HG03571 (cell line): ENCODE data around the gene AKIRIN1.
"Not testable (repeated sequence)": the region's sequence is repeated elsewhere in the genome, so short reads cannot be mapped to it uniquely, and the experiment has no call there.

Source experiments
- ATAC-seq: cut with Tn5 transposase; IDR thresholded peaks from one replicate; pipeline ENCODE4 v1.9.1; 2021; ENCODE audit not compliant: unreplicated experiment

Gene AKIRIN1

DNA sequence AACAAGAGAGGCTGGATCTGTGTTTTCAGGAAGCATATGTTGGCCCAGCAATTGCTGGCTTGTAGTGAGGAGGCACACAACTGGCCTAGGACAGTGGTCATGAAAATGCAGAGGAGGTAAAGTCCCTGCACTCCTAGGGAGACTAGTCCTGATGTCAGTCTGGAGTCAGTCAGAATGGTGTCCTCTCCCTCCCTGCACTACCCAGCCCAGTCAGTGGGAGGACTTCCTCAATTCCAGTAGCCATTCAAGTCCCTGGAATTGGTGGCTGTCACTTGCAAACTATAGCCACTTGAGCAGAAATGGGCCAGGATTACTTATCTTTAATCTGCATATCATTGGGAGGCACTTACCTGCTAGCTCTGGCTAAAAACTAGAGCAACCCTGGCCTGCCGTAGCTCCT lies 53.7 kb downstream of the AKIRIN1 start:
- no peak for ATAC-seq

DNA sequence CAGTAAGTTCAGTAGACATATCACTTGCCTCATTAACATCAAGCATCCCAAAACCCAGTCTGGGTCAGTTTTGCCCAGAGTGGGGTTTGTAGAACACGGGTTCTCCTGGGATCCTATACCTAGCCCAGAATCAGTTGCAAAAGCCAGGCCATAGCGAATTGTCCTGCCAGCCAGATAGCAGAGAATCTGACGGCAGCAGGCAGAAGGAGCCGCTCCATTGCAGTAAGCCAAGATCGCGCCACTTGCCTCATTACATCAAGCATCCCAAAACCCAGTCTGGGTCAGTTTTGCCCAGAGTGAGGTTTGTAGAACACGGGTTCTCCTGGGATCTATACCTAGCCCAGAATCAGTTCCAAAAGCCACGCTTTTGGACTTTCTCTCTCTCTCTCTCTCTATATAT lies 54.2 kb downstream of the AKIRIN1 start:
- ATAC-seq, result no peak

DNA sequence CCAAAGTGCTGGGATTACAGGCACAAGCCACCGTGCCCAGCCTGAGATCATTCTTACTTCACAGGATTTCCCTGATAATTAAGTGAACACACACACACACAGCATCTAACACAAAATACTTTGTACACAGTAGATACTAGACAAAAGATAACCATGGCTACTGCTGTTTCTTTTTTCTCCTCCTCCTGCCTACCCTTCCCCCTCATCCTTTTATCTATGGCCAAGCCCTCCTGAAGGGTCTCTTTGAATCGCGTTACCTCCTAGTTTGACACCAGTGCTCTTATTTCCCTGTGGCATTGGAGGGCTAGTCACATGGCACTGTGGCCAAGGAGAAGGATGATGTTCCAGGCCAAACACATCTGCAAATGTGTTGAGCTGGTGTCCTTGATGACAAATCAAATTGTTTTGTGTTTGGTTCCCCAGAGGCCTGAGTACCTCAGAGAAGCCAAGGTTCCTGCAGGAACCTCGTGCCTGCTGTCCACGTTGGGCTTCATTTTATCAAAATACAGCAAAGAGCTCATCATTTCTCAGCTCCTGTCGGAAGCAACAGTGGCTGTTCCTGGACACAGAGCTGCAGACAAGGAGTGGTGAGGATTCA lies 55.6 kb downstream of the AKIRIN1 start:
- ATAC-seq, result no peak

GRCh38 chr1:39047374-39048229 lies 56.5 kb downstream of the AKIRIN1 start:
- no peak for ATAC-seq

DNA sequence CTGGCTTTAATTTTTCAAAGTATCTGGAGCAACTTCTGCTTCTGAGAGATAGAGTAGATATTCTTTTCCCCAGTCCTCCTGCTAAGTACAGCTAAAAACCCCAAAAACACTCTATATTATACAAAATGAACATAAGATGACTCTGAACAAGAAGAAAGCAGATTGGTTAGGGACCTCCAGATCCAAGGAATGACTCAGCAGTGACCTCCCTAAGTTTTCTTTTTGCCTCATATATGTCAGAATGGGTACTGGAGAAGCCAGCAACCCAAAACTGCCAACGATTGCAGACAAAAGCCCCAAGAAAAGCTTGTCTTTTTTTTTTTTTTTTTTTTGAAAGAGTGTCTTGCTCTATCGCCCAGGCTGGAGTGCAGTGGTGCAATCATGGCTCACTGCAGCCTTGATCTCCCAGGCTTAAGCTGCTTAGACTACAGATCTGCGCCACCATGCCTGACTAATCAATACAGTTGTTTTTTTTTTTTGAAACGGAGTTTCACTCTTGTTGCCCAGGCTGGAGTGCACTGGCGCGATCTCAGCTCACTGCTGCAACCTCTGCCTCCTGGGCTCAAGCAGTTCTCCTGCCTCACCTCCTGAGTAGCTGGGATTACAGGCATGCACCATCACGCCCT lies 57.8 kb downstream of the AKIRIN1 start:
- ATAC-seq, result no peak

GRCh38 chr1:39050001-39050400 lies 58.9 kb downstream of the AKIRIN1 start:
- ATAC-seq, result no peak

GRCh38 chr1:39051193-39051850 lies 60.2 kb downstream of the AKIRIN1 start:
- not testable (repeated sequence) for ATAC-seq

GRCh38 chr1:39051956-39052355 lies 60.9 kb downstream of the AKIRIN1 start:
- no peak for ATAC-seq

- not testable (repeated sequence) for ATAC-seq
Observed at GRCh38 chr1:39055213-39055710, 64.2 kb downstream of the AKIRIN1 start.
